HG03064 (cell line): ENCODE measurements around the gene MAGEA12.
"Not testable (repeated sequence)": the region's sequence is repeated elsewhere in the genome, so short reads cannot be mapped to it uniquely, and the experiment has no call there.

Experiments used
- ATAC-seq: cut with Tn5 transposase; IDR thresholded peaks from one replicate; pipeline ENCODE4 v1.9.1; 2021; ENCODE audit warnings: low read depth; ENCODE audit not compliant: unreplicated experiment

The MAGEA12 gene

GRCh38 chrX:152733261-152733975 lies at the start of gene MAGEA12, which contains the start of gene CSAG1:
MAGEA12 (plus strand) TSS chrX:152733757; CDS start chrX:152736162, 2,405 bp downstream.
CSAG1 (minus strand) TSS chrX:152733721; CDS start chrX:152732460, 1,261 bp downstream.
- no peak for ATAC-seq

- not testable (repeated sequence) for ATAC-seq
Measured at GRCh38 chrX:152697952-152698931, 35.3 kb upstream of the MAGEA12 start, which contains the start of gene MAGEA3. MAGEA3 (plus strand) TSS chrX:152698794; CDS start chrX:152700833, 2,039 bp downstream.

GRCh38 chrX:152700390-152700789 lies 33.2 kb upstream of the MAGEA12 start:
- ATAC-seq, result not testable (repeated sequence)

DNA sequence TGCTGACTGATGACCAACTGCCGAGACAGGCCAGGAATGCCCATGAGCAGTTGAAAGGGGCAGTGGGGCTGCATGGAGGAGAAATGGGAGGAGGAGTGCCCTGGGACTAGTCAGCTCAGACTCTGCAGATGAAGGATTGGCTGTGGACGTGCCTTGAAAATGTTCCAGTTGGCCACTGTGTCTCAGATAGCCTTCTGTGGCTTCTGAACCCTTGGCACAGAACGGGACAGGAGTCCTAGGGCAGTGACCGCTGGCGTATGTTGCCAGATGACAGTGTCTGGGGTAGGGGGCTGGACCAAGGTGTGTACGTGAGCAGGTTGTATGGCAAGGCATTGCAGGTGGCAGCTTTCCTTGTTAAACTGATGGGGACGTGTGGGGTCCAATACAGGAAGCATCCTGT lies 27.1 kb upstream of the MAGEA12 start:
- ATAC-seq, result not testable (repeated sequence)

GRCh38 chrX:152709173-152709572 lies 24.4 kb upstream of the MAGEA12 start, which contains the start of gene CSAG2:
CSAG2 (minus strand) TSS chrX:152709273; CDS start chrX:152709112, 161 bp downstream.
- not testable (repeated sequence) for ATAC-seq

GRCh38 chrX:152713195-152713594 lies 20.4 kb upstream of the MAGEA12 start:
- not testable (repeated sequence) for ATAC-seq

DNA sequence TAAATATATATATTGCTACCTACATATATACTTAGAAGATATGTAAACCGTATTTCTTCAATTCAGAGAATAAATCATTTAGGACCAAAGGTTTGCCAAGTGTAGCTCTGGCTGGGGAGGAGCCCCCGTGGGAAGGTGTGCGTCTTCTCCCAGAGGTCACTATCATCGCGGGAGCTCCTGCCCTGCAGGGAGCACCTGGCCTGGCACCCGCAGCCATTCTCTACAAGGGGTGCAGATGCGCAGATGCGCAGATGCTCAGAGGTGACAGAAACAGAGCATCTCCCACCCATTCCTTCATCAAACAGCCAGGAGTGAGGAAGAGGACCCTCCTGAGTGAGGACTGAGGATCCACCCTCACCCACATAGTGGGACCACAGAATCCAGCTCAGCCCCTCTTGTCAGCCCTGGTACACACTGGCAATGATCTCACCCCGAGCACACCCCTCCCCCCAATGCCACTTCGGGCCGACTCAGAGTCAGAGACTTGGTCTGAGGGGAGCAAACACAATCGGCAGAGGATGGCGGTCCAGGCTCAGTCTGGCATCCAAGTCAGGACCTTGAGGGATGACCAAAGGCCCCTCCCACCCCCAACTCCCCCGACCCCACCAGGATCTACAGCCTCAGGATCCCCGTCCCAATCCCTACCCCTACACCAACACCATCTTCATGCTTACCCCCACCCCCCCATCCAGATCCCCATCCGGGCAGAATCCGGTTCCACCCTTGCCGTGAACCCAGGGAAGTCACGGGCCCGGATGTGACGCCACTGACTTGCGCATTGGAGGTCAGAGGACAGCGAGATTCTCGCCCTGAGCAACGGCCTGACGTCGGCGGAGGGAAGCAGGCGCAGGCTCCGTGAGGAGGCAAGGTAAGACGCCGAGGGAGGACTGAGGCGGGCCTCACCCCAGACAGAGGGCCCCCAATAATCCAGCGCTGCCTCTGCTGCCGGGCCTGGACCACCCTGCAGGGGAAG lies 19.5 kb upstream of the MAGEA12 start, which contains the start of gene MAGEA2B:
Gene MAGEA2B, plus strand, starts transcription at position 814 of the 973 bp plus-strand sequence. CDS start 2,479 bp downstream, outside the sequence.
- not testable (repeated sequence) for ATAC-seq

- no peak for ATAC-seq
Measured at GRCh38 chrX:152725409-152725808, 8.1 kb upstream of the MAGEA12 start.

DNA sequence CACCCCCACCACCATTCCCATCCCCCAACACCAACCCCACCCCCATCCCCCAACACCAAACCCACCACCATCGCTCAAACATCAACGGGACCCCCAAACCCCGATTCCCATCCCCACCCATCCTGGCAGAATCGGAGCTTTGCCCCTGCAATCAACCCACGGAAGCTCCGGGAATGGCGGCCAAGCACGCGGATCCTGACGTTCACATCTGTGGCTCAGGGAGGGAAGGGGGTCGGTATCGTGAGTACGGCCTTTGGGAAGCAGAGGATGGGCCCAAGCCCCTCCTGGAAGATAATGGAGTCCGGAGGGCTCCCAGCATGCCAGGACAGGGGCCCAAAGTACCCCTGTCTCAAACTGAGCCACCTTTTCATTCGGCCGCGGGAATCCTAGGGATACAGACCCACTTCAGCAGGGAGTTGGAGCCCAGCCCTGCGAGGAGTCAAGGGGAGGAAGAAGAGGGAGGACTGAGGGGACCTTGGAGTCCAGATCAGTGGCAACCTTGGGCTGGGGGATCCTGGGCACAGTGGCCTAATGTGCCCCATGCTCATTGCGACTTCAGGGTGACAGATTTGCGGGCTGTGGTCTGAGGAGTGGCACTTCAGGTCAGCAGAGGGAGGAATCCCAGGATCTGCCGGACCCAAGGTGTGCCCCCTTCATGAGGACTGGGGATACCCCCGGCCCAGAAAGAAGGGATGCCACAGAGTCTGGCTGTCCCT lies 744 bp downstream of the MAGEA12 start:
- not testable (repeated sequence) for ATAC-seq

DNA sequence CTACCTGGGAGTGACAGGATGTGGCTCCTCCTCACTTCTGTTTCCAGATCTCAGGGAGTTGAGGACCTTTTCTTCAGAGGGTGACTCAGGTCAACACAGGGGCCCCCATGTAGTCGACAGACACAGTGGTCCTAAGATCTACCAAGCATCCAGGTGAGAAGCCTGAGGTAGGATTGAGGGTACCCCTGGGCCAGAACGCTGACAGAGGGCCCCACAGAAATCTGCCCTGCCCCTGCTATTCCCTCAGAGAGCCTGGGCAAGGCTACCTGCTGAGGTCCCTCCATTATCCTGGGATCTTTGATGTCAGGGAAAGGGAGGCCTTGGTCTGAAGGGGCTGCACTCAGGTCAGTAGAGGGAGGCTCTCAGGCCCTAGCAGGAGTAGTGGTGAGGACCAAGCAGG lies 1.5 kb downstream of the MAGEA12 start:
- no peak for ATAC-seq

DNA sequence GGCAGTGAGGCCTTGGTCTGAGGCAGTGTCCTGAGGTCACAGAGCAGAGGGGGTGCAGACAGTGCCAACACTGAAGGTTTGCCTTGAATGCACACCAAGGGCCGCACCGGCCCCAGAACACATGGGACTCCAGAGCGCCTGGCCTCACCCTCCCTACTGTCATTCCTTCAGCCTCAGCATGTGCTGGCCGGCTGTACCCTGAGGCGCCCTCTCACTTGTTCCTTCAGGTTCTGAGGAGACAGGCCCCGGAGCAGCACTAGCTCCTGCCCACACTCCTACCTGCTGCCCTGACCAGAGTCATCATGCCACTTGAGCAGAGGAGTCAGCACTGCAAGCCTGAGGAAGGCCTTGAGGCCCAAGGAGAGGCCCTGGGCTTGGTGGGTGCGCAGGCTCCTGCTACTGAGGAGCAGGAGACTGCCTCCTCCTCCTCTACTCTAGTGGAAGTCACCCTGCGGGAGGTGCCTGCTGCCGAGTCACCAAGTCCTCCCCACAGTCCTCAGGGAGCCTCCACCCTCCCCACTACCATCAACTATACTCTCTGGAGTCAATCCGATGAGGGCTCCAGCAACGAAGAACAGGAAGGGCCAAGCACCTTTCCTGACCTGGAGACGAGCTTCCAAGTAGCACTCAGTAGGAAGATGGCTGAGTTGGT lies 2.4 kb downstream of the MAGEA12 start:
- ATAC-seq, result no peak

DNA sequence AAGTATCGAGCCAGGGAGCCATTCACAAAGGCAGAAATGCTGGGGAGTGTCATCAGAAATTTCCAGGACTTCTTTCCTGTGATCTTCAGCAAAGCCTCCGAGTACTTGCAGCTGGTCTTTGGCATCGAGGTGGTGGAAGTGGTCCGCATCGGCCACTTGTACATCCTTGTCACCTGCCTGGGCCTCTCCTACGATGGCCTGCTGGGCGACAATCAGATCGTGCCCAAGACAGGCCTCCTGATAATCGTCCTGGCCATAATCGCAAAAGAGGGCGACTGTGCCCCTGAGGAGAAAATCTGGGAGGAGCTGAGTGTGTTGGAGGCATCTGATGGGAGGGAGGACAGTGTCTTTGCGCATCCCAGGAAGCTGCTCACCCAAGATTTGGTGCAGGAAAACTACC lies 3.0 kb downstream of the MAGEA12 start:
- ATAC-seq, result not testable (repeated sequence)

- ATAC-seq, result no peak
Measured at GRCh38 chrX:152738560-152738959, 5.0 kb downstream of the MAGEA12 start.

DNA sequence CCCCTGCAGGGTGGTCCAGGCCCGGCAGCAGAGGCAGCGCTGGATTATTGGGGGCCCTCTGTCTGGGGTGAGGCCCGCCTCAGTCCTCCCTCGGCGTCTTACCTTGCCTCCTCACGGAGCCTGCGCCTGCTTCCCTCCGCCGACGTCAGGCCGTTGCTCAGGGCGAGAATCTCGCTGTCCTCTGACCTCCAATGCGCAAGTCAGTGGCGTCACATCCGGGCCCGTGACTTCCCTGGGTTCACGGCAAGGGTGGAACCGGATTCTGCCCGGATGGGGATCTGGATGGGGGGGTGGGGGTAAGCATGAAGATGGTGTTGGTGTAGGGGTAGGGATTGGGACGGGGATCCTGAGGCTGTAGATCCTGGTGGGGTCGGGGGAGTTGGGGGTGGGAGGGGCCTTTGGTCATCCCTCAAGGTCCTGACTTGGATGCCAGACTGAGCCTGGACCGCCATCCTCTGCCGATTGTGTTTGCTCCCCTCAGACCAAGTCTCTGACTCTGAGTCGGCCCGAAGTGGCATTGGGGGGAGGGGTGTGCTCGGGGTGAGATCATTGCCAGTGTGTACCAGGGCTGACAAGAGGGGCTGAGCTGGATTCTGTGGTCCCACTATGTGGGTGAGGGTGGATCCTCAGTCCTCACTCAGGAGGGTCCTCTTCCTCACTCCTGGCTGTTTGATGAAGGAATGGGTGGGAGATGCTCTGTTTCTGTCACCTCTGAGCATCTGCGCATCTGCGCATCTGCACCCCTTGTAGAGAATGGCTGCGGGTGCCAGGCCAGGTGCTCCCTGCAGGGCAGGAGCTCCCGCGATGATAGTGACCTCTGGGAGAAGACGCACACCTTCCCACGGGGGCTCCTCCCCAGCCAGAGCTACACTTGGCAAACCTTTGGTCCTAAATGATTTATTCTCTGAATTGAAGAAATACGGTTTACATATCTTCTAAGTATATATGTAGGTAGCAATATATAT lies 20.4 kb downstream of the MAGEA12 start, which contains the start of gene MAGEA2:
Gene MAGEA2, minus strand, starts transcription at position 157 of the 965 bp plus-strand sequence. CDS start 2,479 bp downstream, outside the sequence.
- not testable (repeated sequence) for ATAC-seq

DNA sequence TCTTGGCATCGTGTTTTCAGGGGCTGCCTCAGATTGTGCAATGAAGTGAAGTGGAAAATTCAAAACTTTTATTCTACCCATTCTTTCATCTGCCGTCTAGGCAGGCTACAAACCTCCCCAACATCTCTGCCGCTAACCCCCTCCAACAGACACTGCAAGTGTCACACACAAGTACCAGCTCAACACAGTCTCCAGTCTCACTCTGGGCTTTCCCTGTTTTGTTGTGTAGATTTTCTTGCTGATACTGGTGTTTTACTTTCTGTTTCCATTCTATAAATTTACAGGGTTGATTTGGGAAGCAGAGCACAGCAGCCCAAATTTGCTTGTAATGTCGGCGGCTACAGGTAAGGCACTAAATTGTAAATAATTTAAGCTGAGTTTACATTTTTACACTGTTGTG lies 21.3 kb downstream of the MAGEA12 start:
- ATAC-seq, result not testable (repeated sequence)

DNA sequence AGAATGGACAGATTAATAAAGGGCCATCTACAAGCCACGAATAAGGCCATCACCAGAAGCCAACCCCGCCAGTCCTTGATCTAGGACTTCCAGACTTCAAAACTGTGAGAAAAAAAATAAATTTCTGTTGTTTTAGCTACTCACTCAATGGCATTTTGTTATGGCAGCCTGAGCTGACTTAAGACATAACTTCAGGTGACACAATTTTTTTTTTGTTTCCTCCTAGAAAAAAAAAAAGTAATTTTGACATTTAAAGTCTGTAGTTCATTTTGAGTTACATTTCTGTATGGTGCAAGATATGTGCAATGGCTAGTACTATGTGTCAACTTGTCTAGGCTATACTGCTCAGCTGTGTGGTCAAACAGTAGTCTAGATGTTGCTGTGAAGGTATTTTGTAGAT lies 25.4 kb downstream of the MAGEA12 start, which contains the start of gene CSAG3:
Gene CSAG3, plus strand, starts transcription at position 301 of the 400 bp plus-strand sequence.
- ATAC-seq, result not testable (repeated sequence)

DNA sequence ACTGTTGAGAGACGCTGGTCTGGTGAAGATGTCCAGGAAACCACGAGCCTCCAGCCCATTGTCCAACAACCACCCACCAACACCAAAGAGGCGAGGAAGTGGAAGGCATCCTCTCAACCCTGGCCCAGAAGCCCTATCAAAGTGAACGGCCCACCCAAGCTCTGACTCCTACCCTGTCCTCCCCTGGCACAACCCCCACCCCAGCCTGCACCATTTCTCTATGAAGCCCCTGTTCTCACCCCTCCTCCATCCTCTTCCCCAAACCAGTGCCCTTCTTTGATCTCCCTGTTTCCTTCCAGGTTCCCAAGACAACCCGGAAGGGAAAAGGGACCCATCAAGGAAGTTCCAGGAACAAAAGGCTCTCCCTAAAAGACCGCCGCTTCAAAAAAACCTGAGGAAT lies 26.0 kb downstream of the MAGEA12 start:
- not testable (repeated sequence) for ATAC-seq
